NCI-H748 (cell line): Measurements from ENCODE around the gene OR4K17.
"Not testable (repeated sequence)": the region's sequence is repeated elsewhere in the genome, so short reads cannot be mapped to it uniquely, and the experiment has no call there.

ENCODE experiments used
- DNase-seq: peaks from one replicate; lab custom pipeline; 2025; ENCODE audit not compliant: unreplicated experiment; lab: John Stamatoyannopoulos, UW

The OR4K17 gene

GRCh38 chr14:20110438-20110837 lies at the start of gene OR4K17:
OR4K17 (plus strand) TSS chr14:20110739; CDS start chr14:20117500, 6,761 bp downstream.
- no peak for DNase-seq

- DNase-seq, result no peak
Observed at GRCh38 chr14:20092050-20092449, 18.5 kb upstream of the OR4K17 start.

GRCh38 chr14:20093442-20093841 lies 17.1 kb upstream of the OR4K17 start:
- no peak for DNase-seq

- DNase-seq, result not testable (repeated sequence)
Observed at GRCh38 chr14:20098926-20099770, 11.4 kb upstream of the OR4K17 start.

- DNase-seq, result no peak
Observed at GRCh38 chr14:20112321-20112720, 1.8 kb downstream of the OR4K17 start.

- DNase-seq, result no peak
Observed at GRCh38 chr14:20116748-20117147, 6.2 kb downstream of the OR4K17 start.

GRCh38 chr14:20118795-20119194 lies 8.3 kb downstream of the OR4K17 start:
- DNase-seq, result no peak

GRCh38 chr14:20138520-20138919 lies 28.0 kb downstream of the OR4K17 start, which contains the start of gene OR4N5:
OR4N5 (plus strand) TSS chr14:20138820; CDS start chr14:20143736, 4,916 bp downstream.
- no peak for DNase-seq

GRCh38 chr14:20143911-20144310 lies 33.4 kb downstream of the OR4K17 start:
- no peak for DNase-seq

- DNase-seq, result no peak
Observed at GRCh38 chr14:20144820-20145219, 34.3 kb downstream of the OR4K17 start.

- no peak for DNase-seq
Observed at GRCh38 chr14:20164462-20164861, 53.9 kb downstream of the OR4K17 start.

GRCh38 chr14:20167091-20167490 lies 56.6 kb downstream of the OR4K17 start:
- DNase-seq, result no peak

GRCh38 chr14:20169852-20170251 lies 59.3 kb downstream of the OR4K17 start:
- DNase-seq, result not testable (repeated sequence)
